Nephron progenitor cell (in vitro differentiated cells): Measurements from ENCODE around the gene TDRD9.

Experiments used
- DNase-seq: peaks from one replicate; pipeline ENCODE4 v3.0.0; 2021
- H3K27ac Mint-ChIP-seq: 2 replicates; pipeline ENCODE4 v1.8.0; 2021; ENCODE audit warnings: mild to moderate bottlenecking, moderate library complexity, mixed read lengths
- H3K27me3 Mint-ChIP-seq: 2 replicates; pipeline ENCODE4 v1.8.0; 2021; ENCODE audit warnings: mild to moderate bottlenecking, low read depth, mixed read lengths; ENCODE audit not compliant: poor library complexity
- H3K36me3 Mint-ChIP-seq: 2 replicates; pipeline ENCODE4 v1.8.0; 2021; ENCODE audit warnings: low read depth, mixed read lengths
- H3K4me1 Mint-ChIP-seq: 2 replicates; pipeline ENCODE4 v1.8.0; 2021; ENCODE audit warnings: mixed read lengths
- H3K4me3 Mint-ChIP-seq: 2 replicates; pipeline ENCODE4 v1.8.0; 2021; ENCODE audit warnings: mild to moderate bottlenecking, moderate library complexity, mixed read lengths
- H3K9me3 Mint-ChIP-seq: 2 replicates; pipeline ENCODE4 v1.8.0; 2021; ENCODE audit warnings: mild to moderate bottlenecking, moderate library complexity, mixed read lengths
- TF ChIP-seq, protein P1 (sequence below): fragments of 200-600 bp; sonication (generic); IDR thresholded peaks from 2 replicates; pipeline ENCODE4 v1.5.0; 2021; ENCODE audit warnings: antibody characterized with exemption

TDRD9 gene

DNA sequence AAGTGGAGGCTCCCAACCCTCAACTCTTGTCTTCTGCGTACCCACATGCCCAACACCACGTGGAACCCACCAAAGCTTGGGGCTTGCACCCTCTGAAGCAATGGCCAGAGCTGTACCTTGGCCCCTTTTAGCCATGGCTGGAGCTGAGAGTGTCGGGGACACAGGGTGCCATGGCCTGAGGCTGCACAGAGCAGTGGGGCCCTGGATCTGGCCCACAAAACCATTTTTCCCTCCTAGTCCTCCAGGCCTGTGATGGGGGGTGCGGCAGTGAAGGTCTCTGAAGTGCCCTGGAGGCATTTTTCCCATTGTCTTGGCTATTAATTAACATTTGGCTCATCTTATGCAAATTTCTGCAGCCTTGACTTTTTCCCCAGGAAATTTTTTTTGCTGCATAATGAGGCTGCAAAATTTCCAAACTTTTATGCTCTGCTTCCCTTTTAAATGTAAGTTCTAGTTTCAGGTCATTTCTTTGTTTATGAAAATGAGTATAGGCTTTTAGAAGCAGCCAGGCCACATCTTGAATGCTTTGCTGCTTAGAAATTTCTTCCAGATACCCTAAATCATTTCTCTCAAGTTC lies 138.6 kb downstream of the TDRD9 start:
- Mint-ChIP-seq H3K4me3 (no peak overlapping the region), H3K27me3 (peaks cover 44% of the 10 kb centered on the region), H3K9me3 (peaks cover 33% of the 10 kb centered on the region), H3K4me1 (no peaks in the 10 kb centered on the region), H3K27ac (no peak overlapping the region), H3K36me3 (no peaks in the 10 kb centered on the region)
- TF ChIP-seq, protein P1, sequence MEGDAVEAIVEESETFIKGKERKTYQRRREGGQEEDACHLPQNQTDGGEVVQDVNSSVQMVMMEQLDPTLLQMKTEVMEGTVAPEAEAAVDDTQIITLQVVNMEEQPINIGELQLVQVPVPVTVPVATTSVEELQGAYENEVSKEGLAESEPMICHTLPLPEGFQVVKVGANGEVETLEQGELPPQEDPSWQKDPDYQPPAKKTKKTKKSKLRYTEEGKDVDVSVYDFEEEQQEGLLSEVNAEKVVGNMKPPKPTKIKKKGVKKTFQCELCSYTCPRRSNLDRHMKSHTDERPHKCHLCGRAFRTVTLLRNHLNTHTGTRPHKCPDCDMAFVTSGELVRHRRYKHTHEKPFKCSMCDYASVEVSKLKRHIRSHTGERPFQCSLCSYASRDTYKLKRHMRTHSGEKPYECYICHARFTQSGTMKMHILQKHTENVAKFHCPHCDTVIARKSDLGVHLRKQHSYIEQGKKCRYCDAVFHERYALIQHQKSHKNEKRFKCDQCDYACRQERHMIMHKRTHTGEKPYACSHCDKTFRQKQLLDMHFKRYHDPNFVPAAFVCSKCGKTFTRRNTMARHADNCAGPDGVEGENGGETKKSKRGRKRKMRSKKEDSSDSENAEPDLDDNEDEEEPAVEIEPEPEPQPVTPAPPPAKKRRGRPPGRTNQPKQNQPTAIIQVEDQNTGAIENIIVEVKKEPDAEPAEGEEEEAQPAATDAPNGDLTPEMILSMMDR: no peak
- no peak for DNase-seq

DNA sequence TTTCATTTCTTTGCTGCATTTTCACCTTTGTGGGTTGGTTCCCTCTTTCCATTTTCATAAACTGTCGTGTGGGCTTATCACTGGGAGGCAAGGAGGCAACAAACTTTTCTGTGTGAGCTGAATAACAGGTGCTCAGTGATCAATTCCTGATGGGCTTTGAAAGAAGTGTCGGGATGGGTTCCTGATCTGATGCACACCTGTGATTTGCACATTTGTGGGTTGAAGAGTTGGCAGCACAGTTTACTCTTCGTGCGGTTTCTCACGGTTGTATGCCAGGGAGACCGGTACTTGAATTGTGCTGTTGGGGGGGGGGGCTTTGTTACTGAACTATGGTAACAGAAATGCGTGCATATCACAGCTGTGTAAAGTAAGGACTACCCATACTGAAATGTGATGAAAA lies 141.3 kb downstream of the TDRD9 start:
- H3K4me1 Mint-ChIP-seq: no peaks in the 10 kb centered on the region
- peaks cover 34% of the 10 kb centered on the region for H3K27me3 Mint-ChIP-seq
- H3K36me3 Mint-ChIP-seq: no peaks in the 10 kb centered on the region
- H3K27ac Mint-ChIP-seq: no peak overlapping the region
- H3K9me3 Mint-ChIP-seq: peaks cover 48% of the 10 kb centered on the region
- no peak for DNase-seq
- no peak overlapping the region for H3K4me3 Mint-ChIP-seq
- TF ChIP-seq, protein P1: no peak

DNA sequence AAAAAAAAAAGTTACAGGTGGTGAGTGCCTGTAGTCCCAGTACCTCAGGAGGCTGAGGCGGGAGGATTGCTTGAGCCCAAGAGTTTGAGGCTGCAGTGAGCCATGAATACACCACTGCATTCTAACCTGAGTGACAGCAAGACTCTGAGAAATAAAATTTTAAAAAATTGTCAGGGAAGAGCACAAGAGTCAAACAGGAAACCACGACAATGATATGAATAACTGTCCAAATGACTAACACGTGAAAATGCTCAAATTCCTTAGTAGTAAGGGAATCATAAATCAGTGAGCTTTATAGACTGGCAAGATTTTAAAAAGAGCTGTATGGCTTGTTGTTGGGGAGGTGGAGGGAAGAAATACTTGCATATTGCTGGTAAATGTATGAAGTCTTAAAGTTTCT lies 144.3 kb downstream of the TDRD9 start:
- Mint-ChIP-seq H3K27ac (no peak overlapping the region), H3K36me3 (no peaks in the 10 kb centered on the region), H3K4me1 (peaks cover under 1% of the 10 kb centered on the region), H3K4me3 (no peak overlapping the region), H3K27me3 (peaks cover 33% of the 10 kb centered on the region), H3K9me3 (peaks cover 23% of the 10 kb centered on the region)
- DNase-seq: no peak
- TF ChIP-seq, protein P1: no peak

DNA sequence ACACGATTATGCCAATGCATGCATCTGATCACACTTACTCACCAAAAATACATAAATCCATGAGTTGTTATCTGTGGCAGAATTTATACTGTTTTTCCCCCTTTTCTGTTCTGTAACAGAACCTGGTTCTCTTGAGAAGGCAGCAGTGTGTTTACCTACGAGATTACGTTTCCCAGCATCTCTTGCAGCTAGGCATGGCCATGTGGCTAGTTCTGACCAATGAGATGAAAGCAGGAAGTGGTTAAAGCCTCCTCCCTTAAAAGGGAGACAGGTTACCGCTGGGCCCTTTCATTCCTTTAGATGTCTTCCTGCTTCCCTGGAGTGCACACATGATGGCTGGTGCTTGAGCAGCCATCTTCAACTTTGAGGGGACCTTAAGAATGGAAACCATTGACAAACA lies 145.5 kb downstream of the TDRD9 start:
- Mint-ChIP-seq H3K36me3 (no peaks in the 10 kb centered on the region), H3K4me1 (peaks cover 5% of the 10 kb centered on the region), H3K9me3 (peaks cover 17% of the 10 kb centered on the region), H3K27ac (no peak overlapping the region), H3K27me3 (peaks cover 36% of the 10 kb centered on the region), H3K4me3 (no peak overlapping the region)
- TF ChIP-seq, protein P1: no peak
- DNase-seq: no peak

DNA sequence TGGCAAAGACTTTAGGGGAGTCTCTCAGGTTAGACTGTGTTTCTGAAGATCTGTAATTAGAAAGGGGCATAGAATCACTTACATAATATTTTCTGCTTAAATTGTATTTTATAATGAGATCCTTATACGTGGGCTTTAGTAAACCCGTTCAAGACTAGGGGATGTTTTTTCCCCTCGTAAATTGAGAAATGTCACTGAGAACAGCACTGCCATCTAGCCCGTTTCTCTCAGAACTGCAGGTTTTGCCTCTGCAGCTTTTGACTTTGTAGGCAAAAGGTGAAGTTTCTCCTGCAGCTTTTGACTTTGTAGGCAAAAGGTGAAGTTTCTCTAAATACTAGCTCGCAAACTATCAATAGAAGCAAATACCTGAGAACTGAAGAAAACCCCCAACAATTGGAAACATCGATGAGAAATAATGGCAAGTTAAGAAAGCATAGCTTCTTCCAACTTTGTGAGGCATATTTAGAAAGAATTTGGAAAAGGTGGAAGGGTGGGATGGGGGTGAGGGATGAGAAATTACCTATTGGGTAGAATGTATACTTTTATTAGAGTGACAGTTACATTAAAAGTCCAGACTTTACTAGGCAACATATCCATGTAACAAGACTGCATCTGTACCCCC lies 147.4 kb downstream of the TDRD9 start:
- Mint-ChIP-seq H3K4me3 (no peak overlapping the region), H3K27ac (no peak overlapping the region), H3K27me3 (peaks cover 39% of the 10 kb centered on the region), H3K4me1 (peaks cover 5% of the 10 kb centered on the region), H3K36me3 (no peaks in the 10 kb centered on the region), H3K9me3 (peaks cover 23% of the 10 kb centered on the region)
- DNase-seq: no peak
- TF ChIP-seq, protein P1: peak; percentile 53

DNA sequence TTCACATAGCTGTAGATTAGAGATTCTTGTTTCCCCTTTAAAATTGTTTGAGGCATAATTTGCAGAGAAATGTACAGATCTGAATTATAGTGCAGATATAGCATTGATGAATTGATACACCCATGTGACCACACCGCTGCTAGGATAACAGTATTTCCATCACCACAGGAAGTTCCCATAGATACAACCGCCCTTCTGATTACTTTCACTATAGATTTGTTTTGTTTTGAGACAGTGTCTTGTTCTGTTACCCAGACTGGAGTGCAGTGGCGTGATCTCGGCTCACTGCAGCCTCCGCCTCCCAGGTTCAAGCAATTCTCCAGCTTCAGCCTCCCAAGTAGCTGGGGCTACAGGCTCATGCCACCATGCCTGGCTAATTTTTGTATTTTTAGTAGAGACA lies 148.5 kb downstream of the TDRD9 start:
- Mint-ChIP-seq H3K27me3 (peaks cover 40% of the 10 kb centered on the region), H3K36me3 (no peaks in the 10 kb centered on the region), H3K9me3 (peaks cover 23% of the 10 kb centered on the region), H3K27ac (no peak overlapping the region), H3K4me1 (peaks cover 5% of the 10 kb centered on the region), H3K4me3 (no peak overlapping the region)
- TF ChIP-seq, protein P1: no peak
- DNase-seq: no peak
